K562 (cell line): ENCODE measurements around the gene FOXO3. TPM values are rescaled to one million over a fixed set of nuclear protein-coding genes. Genes with fewer than 3 reads are reported as not detected.

Source experiments
- NR3C1 ChIP-seq: sonication (generic); formaldehyde crosslinking; IDR thresholded peaks from 2 replicates; pipeline ENCODE4 v1.8.1; 2022; ENCODE audit warnings: missing genetic modification reagents
- SP1 ChIP-seq: sonication (generic); formaldehyde crosslinking; IDR thresholded peaks from 2 replicates; pipeline ENCODE4 v1.8.1; 2022; ENCODE audit warnings: mild to moderate bottlenecking, missing genetic modification reagents
- WHSC1 ChIP-seq: IDR thresholded peaks from one replicate; pipeline ENCODE4 v1.6.1; 2012; ENCODE audit warnings: low read length, control low read depth, inconsistent platforms
- ZNF431 ChIP-seq: sonication (generic); formaldehyde crosslinking; IDR thresholded peaks from 2 replicates; pipeline ENCODE4 v1.8.0; 2022; ENCODE audit warnings: mild to moderate bottlenecking, missing genetic modification reagents
- polyA plus RNA-seq, 8 experiments: library from polyadenylated mRNA; depleted of rRNA in 4 of 8; stranded (reverse) in 5 of 8; unstranded in 3 of 8; fragments of >200 nt; fragmentation: Nextera tagmentation in 2 of 8; fragmentation: Illumina TruSeq in 1 of 8; extraction: Ambion mirVana in 2 of 8; extraction: Trizol in 1 of 8; gene quantifications; 2 replicates each; pipeline versions ENCODE4 v1.2.1 to v1.2.3, GENCODE V29; 2011 to 2014; ENCODE audit warnings: inconsistent platforms in 1 of 8, missing spikeins in 1 of 8
- total RNA-seq, 7 experiments: library from RNA; depleted of rRNA in 6 of 7; stranded (reverse); fragments of >200 nt in 6 of 7; fragmentation: Illumina TruSeq in 2 of 7; extraction: Trizol in 2 of 7; gene quantifications; 2 replicates each; pipeline versions ENCODE4 v1.2.1 to v1.2.3, GENCODE V29; 2011 to 2021; ENCODE audit warnings: low replicate concordance in 1 of 7
- TF ChIP-seq, protein P1 (sequence below): fragments of 200-600 bp; sonication (generic); IDR thresholded peaks from one replicate; pipeline ENCODE4 v1.6.1; 2012; ENCODE audit warnings: mild to moderate bottlenecking, low read depth, low read length, inconsistent platforms
- TF ChIP-seq, protein P2 (sequence below), 2 experiments: fragments of 450-650 bp; conservative IDR thresholded peaks; 2 replicates each; pipeline ENCODE4 v1.6.1; 2017; ENCODE audit warnings: mild to moderate bottlenecking in 2 of 2, moderate library complexity in 2 of 2
- TF ChIP-seq, protein P3 (sequence below), 2 experiments: IDR thresholded peaks; 2 replicates each; pipeline ENCODE4 v1.6.1; 2012; ENCODE audit warnings: improper control_type of control experiment in 2 of 2, low read depth in 2 of 2, low read length in 2 of 2, borderline replicate concordance in 1 of 2
- TF ChIP-seq, protein P4 (sequence below): fragments of 450-650 bp; IDR thresholded peaks from 2 replicates; pipeline ENCODE4 v1.7.1; 2018; ENCODE audit warnings: mild to moderate bottlenecking, low read depth; ENCODE audit not compliant: partially characterized antibody

Gene FOXO3
- total and polyA plus RNA-seq, 9 of the 15 experiments (the other 6 are each of a cell fraction or from before 2014, with no cell fraction given): 3.0 to 14.6 (median 6.0) TPM

DNA sequence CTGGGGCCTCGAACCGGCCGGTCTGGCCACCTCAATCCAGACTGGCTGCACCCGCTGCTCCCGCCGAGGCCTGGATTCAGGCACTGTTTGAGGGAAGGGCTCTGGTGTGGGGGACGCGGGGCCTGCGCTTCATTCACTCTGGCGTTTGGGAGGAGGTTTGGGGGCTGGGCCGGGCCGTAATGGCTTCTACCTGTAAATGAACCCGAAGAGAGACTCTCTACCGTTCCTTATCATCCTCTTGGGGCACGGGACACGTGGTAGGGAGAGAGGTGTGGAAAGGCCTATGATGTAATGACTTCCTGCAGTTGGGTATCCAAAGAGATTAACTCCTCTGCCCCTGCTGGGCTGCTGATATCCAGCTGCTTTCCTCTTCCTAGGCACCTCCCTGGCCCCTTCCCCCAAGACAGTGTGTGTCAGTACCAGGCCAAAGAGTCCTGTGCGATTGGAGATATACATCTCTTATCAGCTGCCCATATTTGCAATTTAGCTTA is 1.8 kb downstream of the FOXO3 start (continued):
- TF ChIP-seq, protein P1, sequence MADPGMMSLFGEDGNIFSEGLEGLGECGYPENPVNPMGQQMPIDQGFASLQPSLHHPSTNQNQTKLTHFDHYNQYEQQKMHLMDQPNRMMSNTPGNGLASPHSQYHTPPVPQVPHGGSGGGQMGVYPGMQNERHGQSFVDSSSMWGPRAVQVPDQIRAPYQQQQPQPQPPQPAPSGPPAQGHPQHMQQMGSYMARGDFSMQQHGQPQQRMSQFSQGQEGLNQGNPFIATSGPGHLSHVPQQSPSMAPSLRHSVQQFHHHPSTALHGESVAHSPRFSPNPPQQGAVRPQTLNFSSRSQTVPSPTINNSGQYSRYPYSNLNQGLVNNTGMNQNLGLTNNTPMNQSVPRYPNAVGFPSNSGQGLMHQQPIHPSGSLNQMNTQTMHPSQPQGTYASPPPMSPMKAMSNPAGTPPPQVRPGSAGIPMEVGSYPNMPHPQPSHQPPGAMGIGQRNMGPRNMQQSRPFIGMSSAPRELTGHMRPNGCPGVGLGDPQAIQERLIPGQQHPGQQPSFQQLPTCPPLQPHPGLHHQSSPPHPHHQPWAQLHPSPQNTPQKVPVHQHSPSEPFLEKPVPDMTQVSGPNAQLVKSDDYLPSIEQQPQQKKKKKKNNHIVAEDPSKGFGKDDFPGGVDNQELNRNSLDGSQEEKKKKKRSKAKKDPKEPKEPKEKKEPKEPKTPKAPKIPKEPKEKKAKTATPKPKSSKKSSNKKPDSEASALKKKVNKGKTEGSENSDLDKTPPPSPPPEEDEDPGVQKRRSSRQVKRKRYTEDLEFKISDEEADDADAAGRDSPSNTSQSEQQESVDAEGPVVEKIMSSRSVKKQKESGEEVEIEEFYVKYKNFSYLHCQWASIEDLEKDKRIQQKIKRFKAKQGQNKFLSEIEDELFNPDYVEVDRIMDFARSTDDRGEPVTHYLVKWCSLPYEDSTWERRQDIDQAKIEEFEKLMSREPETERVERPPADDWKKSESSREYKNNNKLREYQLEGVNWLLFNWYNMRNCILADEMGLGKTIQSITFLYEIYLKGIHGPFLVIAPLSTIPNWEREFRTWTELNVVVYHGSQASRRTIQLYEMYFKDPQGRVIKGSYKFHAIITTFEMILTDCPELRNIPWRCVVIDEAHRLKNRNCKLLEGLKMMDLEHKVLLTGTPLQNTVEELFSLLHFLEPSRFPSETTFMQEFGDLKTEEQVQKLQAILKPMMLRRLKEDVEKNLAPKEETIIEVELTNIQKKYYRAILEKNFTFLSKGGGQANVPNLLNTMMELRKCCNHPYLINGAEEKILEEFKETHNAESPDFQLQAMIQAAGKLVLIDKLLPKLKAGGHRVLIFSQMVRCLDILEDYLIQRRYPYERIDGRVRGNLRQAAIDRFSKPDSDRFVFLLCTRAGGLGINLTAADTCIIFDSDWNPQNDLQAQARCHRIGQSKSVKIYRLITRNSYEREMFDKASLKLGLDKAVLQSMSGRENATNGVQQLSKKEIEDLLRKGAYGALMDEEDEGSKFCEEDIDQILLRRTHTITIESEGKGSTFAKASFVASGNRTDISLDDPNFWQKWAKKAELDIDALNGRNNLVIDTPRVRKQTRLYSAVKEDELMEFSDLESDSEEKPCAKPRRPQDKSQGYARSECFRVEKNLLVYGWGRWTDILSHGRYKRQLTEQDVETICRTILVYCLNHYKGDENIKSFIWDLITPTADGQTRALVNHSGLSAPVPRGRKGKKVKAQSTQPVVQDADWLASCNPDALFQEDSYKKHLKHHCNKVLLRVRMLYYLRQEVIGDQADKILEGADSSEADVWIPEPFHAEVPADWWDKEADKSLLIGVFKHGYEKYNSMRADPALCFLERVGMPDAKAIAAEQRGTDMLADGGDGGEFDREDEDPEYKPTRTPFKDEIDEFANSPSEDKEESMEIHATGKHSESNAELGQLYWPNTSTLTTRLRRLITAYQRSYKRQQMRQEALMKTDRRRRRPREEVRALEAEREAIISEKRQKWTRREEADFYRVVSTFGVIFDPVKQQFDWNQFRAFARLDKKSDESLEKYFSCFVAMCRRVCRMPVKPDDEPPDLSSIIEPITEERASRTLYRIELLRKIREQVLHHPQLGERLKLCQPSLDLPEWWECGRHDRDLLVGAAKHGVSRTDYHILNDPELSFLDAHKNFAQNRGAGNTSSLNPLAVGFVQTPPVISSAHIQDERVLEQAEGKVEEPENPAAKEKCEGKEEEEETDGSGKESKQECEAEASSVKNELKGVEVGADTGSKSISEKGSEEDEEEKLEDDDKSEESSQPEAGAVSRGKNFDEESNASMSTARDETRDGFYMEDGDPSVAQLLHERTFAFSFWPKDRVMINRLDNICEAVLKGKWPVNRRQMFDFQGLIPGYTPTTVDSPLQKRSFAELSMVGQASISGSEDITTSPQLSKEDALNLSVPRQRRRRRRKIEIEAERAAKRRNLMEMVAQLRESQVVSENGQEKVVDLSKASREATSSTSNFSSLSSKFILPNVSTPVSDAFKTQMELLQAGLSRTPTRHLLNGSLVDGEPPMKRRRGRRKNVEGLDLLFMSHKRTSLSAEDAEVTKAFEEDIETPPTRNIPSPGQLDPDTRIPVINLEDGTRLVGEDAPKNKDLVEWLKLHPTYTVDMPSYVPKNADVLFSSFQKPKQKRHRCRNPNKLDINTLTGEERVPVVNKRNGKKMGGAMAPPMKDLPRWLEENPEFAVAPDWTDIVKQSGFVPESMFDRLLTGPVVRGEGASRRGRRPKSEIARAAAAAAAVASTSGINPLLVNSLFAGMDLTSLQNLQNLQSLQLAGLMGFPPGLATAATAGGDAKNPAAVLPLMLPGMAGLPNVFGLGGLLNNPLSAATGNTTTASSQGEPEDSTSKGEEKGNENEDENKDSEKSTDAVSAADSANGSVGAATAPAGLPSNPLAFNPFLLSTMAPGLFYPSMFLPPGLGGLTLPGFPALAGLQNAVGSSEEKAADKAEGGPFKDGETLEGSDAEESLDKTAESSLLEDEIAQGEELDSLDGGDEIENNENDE: no peak
- TF ChIP-seq, protein P2, sequence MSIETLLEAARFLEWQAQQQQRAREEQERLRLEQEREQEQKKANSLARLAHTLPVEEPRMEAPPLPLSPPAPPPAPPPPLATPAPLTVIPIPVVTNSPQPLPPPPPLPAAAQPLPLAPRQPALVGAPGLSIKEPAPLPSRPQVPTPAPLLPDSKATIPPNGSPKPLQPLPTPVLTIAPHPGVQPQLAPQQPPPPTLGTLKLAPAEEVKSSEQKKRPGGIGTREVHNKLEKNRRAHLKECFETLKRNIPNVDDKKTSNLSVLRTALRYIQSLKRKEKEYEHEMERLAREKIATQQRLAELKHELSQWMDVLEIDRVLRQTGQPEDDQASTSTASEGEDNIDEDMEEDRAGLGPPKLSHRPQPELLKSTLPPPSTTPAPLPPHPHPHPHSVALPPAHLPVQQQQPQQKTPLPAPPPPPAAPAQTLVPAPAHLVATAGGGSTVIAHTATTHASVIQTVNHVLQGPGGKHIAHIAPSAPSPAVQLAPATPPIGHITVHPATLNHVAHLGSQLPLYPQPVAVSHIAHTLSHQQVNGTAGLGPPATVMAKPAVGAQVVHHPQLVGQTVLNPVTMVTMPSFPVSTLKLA (conservative IDR thresholded peaks at IDR 0.05): peak; percentile 53 to 70; a peak in 3 of 4 replicates
- TF ChIP-seq, protein P3, sequence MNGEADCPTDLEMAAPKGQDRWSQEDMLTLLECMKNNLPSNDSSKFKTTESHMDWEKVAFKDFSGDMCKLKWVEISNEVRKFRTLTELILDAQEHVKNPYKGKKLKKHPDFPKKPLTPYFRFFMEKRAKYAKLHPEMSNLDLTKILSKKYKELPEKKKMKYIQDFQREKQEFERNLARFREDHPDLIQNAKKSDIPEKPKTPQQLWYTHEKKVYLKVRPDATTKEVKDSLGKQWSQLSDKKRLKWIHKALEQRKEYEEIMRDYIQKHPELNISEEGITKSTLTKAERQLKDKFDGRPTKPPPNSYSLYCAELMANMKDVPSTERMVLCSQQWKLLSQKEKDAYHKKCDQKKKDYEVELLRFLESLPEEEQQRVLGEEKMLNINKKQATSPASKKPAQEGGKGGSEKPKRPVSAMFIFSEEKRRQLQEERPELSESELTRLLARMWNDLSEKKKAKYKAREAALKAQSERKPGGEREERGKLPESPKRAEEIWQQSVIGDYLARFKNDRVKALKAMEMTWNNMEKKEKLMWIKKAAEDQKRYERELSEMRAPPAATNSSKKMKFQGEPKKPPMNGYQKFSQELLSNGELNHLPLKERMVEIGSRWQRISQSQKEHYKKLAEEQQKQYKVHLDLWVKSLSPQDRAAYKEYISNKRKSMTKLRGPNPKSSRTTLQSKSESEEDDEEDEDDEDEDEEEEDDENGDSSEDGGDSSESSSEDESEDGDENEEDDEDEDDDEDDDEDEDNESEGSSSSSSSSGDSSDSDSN (IDR thresholded peaks at IDR 0.05; ENCODE audit: borderline replicate concordance in 1 of 2, low read depth in 2 of 2, low read length in 2 of 2): no peak
- no peak for TF ChIP-seq NR3C1
- 0 out of 2 replicates have a peak, but pooled peaks have one; percentile 16 for TF ChIP-seq ZNF431 (CRISPR knock-in tag)
- TF ChIP-seq, protein P4, sequence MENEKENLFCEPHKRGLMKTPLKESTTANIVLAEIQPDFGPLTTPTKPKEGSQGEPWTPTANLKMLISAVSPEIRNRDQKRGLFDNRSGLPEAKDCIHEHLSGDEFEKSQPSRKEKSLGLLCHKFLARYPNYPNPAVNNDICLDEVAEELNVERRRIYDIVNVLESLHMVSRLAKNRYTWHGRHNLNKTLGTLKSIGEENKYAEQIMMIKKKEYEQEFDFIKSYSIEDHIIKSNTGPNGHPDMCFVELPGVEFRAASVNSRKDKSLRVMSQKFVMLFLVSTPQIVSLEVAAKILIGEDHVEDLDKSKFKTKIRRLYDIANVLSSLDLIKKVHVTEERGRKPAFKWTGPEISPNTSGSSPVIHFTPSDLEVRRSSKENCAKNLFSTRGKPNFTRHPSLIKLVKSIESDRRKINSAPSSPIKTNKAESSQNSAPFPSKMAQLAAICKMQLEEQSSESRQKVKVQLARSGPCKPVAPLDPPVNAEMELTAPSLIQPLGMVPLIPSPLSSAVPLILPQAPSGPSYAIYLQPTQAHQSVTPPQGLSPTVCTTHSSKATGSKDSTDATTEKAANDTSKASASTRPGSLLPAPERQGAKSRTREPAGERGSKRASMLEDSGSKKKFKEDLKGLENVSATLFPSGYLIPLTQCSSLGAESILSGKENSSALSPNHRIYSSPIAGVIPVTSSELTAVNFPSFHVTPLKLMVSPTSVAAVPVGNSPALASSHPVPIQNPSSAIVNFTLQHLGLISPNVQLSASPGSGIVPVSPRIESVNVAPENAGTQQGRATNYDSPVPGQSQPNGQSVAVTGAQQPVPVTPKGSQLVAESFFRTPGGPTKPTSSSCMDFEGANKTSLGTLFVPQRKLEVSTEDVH: no peak
- no peak for TF ChIP-seq WHSC1
- TF ChIP-seq SP1: no peak
